IPS DF 6.9 (cell line): ENCODE data around the gene LGSN.
"Not testable (repeated sequence)": the region's sequence is repeated elsewhere in the genome, so short reads cannot be mapped to it uniquely, and the experiment has no call there.

ENCODE experiments used
- DNase-seq: peaks from one replicate; pipeline ENCODE4 v3.0.0-alpha.2; 2013; ENCODE audit warnings: low read depth, low spot score
- H3K27ac ChIP-seq: one replicate; pipeline ENCODE4 v1.5.1; 2013; ENCODE audit warnings: low read length, control low read depth
- H3K27me3 ChIP-seq: 2 replicates; pipeline ENCODE4 v1.6.1; 2013; ENCODE audit warnings: mild to moderate bottlenecking, low read length; ENCODE audit not compliant: control insufficient read depth, insufficient read depth
- H3K36me3 ChIP-seq: 2 replicates; pipeline ENCODE4 v1.6.1; 2013; ENCODE audit warnings: low read length; ENCODE audit not compliant: control insufficient read depth, insufficient read depth
- H3K4me1 ChIP-seq: 2 replicates; pipeline ENCODE4 v1.6.1; 2013; ENCODE audit warnings: low read length; ENCODE audit not compliant: control insufficient read depth, insufficient read depth
- H3K4me3 ChIP-seq: 2 replicates; pipeline ENCODE4 v1.5.1; 2013; ENCODE audit warnings: mild to moderate bottlenecking, low read length
- H3K9me3 ChIP-seq: 2 replicates; pipeline ENCODE4 v1.6.1; 2013; ENCODE audit warnings: low read length, inconsistent platforms; ENCODE audit not compliant: control insufficient read depth, insufficient read depth
- WGBS: extraction: QIAGEN DNeasy Blood & Tissue Kit; methylation state at CpG from one replicate; pipeline ENCODE4 v1.1.7; 2013; ENCODE audit warnings: mixed read lengths, missing lambda C conversion rate; ENCODE audit not compliant: insufficient read length, insufficient coverage; 5-methylcytosine and 5-hydroxymethylcytosine counted together

LGSN gene

DNA sequence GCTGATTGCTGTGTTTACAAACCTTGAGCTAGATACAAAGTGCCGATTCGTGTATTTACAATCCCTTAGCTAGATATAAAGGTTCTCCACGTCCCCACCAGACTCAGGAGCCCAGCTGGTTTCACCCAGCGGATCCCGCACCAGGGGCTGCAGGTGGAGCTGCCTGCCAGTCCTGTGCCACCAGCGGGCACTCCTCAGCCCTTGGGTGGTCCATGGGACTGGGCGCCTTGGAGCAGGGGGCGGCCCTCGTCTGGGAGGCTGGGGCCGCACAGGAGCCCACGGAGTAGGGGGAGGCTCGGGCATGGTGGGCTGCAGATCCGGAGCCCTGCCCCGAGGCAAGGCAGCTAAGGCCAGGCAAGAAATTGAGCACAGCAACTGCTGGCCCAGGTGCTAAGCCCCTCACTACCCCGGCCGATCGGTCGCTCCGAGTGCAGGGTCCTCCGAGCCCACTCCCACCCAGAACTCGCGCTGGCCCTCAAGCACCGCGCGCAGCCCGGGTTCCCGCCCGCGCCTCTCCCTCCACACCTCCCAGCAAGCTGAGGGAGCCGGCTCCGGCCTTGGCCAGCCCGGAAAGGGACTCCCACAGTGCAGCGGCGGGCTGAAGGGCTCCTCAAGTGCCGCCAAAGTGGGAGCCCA lies 44.9 kb downstream of the LGSN start:
- not testable (repeated sequence) for H3K4me3 ChIP-seq, H3K27me3 ChIP-seq, H3K4me1 ChIP-seq, H3K27ac ChIP-seq, H3K36me3 ChIP-seq, H3K9me3 ChIP-seq, DNase-seq
- no CpG with 5 or more reads among the region's 35 CpGs for whole genome bisulfite sequencing

GRCh38 chr6:63272397-63272796 lies 47.4 kb downstream of the LGSN start:
- DNase-seq = no peak
- H3K9me3 ChIP-seq = no peaks in the 10 kb centered on the region
- WGBS = no CpG with 5 or more reads among the region's 1 CpG

DNA sequence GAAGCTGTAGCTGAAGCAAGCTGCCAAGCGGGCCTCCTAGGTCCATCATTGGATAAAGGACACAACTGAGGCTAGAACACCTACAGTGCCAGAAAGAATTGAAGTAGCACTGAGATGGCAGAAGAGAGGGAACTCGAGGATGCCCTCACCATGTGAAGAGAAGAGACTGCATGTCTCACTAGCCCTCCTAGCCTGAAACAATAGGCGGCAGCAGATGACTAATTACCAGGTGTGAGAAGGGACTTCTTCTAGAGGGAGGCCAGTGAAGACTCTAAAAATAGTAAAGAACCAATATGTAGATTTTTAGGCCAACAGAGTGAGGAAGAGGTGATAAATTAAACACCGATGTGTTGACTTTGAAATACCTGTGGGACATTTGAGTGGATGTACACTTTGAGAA lies 50.3 kb downstream of the LGSN start:
- DNase-seq = no peak
- H3K27ac ChIP-seq = no peak overlapping the region
- no peaks in the 10 kb centered on the region for H3K4me1 ChIP-seq
- no peak overlapping the region for H3K4me3 ChIP-seq
- H3K9me3 ChIP-seq = no peaks in the 10 kb centered on the region
- WGBS = no CpG with 5 or more reads among the region's 4 CpGs
- H3K27me3 ChIP-seq = no peaks in the 10 kb centered on the region
- no peaks in the 10 kb centered on the region for H3K36me3 ChIP-seq

More at GRCh38 chr6:63272397-63272796, 47.4 kb downstream of the LGSN start:
- no peak overlapping the region for H3K4me3 ChIP-seq
- H3K4me1 ChIP-seq = no peaks in the 10 kb centered on the region
- H3K27me3 ChIP-seq = no peaks in the 10 kb centered on the region
- no peak overlapping the region for H3K27ac ChIP-seq
- no peaks in the 10 kb centered on the region for H3K36me3 ChIP-seq

DNA sequence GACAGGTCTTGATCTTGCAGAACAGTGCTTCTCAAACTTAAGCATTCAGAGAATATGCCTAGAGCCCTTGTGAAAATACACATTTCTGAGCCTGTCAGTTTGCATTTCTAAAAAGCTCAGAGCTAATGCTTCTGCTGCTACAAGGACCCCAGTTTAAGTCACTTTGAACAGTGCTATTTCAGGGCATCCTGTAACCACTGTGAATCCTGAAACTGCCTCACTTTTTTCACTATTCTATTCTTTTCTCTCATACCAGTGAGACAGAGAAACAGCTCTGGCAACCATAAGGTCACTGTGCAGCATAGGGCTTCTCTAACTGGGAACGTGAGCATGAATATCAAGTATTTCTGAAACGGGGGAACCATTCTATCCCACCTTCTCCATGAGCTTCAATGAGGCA lies 51.2 kb downstream of the LGSN start:
- H3K36me3 ChIP-seq = no peaks in the 10 kb centered on the region
- H3K4me1 ChIP-seq = no peaks in the 10 kb centered on the region
- no CpG with 5 or more reads among the region's 2 CpGs for WGBS
- no peak for DNase-seq
- H3K27me3 ChIP-seq = no peaks in the 10 kb centered on the region
- no peaks in the 10 kb centered on the region for H3K9me3 ChIP-seq
- H3K4me3 ChIP-seq = no peak overlapping the region
- no peak overlapping the region for H3K27ac ChIP-seq

DNA sequence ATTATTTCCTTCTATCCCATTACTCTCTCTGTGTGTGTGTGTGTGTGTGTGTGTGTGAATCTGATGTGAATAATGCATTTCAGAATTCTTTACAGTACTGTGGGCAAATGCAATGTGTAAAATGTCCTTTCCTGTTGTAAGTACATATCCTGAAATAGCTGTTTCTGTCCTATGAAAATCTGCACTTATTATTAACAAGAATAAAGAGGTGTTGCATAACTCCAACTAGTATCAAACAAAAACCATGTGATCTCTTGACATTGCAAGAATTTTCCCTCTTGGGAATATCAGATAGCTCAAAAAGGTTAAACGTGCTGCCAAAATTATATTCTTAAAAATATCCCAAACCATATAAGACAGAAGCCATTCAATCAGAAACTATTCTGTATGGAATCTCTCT lies 52.0 kb downstream of the LGSN start:
- H3K36me3 ChIP-seq = no peaks in the 10 kb centered on the region
- H3K4me1 ChIP-seq = no peaks in the 10 kb centered on the region
- no peak overlapping the region for H3K4me3 ChIP-seq
- H3K9me3 ChIP-seq = no peaks in the 10 kb centered on the region
- H3K27me3 ChIP-seq = no peaks in the 10 kb centered on the region
- no peak for DNase-seq
- H3K27ac ChIP-seq = no peak overlapping the region
- WGBS = no CpG with 5 or more reads among the region's 1 CpG

DNA sequence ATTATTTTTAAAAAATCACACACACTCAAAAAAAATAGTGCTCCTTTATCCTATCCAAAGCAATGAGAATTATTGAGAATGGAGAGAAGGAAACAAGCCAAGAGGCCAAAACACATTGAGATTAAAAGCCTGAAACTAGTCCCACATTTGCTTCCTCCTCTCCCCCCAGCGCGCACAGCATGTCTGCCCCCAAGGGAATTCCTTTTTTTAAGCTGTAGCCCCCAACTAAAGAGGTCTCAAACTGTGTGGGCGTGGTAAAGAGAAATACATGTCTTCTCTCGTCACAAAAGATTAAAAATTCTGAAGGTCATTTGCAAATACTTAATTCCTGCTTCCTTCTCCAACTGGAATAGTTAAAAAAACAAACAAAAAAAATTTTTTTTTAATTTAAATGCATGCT lies 52.7 kb downstream of the LGSN start:
- no peak overlapping the region for H3K4me3 ChIP-seq
- DNase-seq = no peak
- no peaks in the 10 kb centered on the region for H3K4me1 ChIP-seq
- H3K27ac ChIP-seq = no peak overlapping the region
- WGBS = no CpG with 5 or more reads among the region's 4 CpGs
- no peaks in the 10 kb centered on the region for H3K9me3 ChIP-seq
- no peaks in the 10 kb centered on the region for H3K27me3 ChIP-seq
- H3K36me3 ChIP-seq = no peaks in the 10 kb centered on the region

- Histone ChIP-seq H3K9me3 (no peaks in the 10 kb centered on the region), H3K36me3 (no peaks in the 10 kb centered on the region), H3K27ac (no peak overlapping the region), H3K4me3 (no peak overlapping the region), H3K4me1 (no peaks in the 10 kb centered on the region), H3K27me3 (no peaks in the 10 kb centered on the region)
- no CpG with 5 or more reads among the region's 3 CpGs for WGBS
- no peak for DNase-seq
These were observed 56.3 kb downstream of the LGSN start for GRCh38 chr6:63263444-63263843.

GRCh38 chr6:63261820-63262219 lies 58.0 kb downstream of the LGSN start:
- no peak for DNase-seq
- H3K27ac ChIP-seq = no peak overlapping the region
- WGBS = no CpG with 5 or more reads among the region's 3 CpGs
- H3K4me3 ChIP-seq = no peak overlapping the region
- H3K4me1 ChIP-seq = no peaks in the 10 kb centered on the region
- no peaks in the 10 kb centered on the region for H3K9me3 ChIP-seq
- H3K36me3 ChIP-seq = no peaks in the 10 kb centered on the region
- no peaks in the 10 kb centered on the region for H3K27me3 ChIP-seq

DNA sequence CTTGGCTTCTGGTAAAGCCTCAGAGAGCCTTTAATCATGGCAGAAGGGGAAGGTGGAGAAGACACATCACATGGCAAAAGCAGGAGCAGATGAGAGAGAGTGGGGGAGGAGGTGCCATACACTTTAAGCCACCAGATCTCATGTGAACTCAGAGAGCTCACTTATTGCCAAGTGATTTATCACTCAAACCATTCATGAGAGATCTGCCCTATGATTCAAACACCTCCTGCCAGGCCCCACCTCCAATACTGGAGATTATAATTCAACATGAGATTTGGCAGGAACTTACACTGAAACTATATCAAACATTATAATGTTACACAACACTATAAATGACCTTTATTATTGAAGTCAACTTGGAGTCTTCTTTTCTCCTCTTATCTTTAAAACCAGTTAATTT lies 60.6 kb downstream of the LGSN start:
- H3K4me3 ChIP-seq = no peak overlapping the region
- no peak overlapping the region for H3K27ac ChIP-seq
- DNase-seq = no peak
- no peaks in the 10 kb centered on the region for H3K4me1 ChIP-seq
- no peaks in the 10 kb centered on the region for H3K27me3 ChIP-seq
- H3K36me3 ChIP-seq = no peaks in the 10 kb centered on the region
- H3K9me3 ChIP-seq = no peaks in the 10 kb centered on the region

- H3K27ac ChIP-seq = no peak overlapping the region
- no peak overlapping the region for H3K4me3 ChIP-seq
- no peak for DNase-seq
- no peaks in the 10 kb centered on the region for H3K4me1 ChIP-seq
- H3K9me3 ChIP-seq = no peaks in the 10 kb centered on the region
- no peaks in the 10 kb centered on the region for H3K36me3 ChIP-seq
- H3K27me3 ChIP-seq = no peaks in the 10 kb centered on the region
- no CpG with 5 or more reads among the region's 3 CpGs for WGBS
These were observed 69.8 kb downstream of the LGSN start for GRCh38 chr6:63249875-63250482.

- no peaks in the 10 kb centered on the region for H3K9me3 ChIP-seq
- H3K36me3 ChIP-seq = no peaks in the 10 kb centered on the region
- H3K4me1 ChIP-seq = no peaks in the 10 kb centered on the region
- no peak overlapping the region for H3K27ac ChIP-seq
- H3K4me3 ChIP-seq = no peak overlapping the region
- no peaks in the 10 kb centered on the region for H3K27me3 ChIP-seq
- no peak for DNase-seq
These were observed 73.2 kb downstream of the LGSN start for GRCh38 chr6:63246581-63246980.
